ENCODE results near the gene AVPR1A. TPM values are rescaled to one million over a fixed set of nuclear protein-coding genes. Genes with fewer than 3 reads are reported as not detected.
A peak's percentile ranks its signal among the peaks of the same experiment; 100 is the strongest.
"Not testable (repeated sequence)": the region's sequence is repeated elsewhere in the genome, so short reads cannot be mapped to it uniquely, and the experiment has no call there.

Gene AVPR1A
- not detected in 2 replicates for total RNA-seq (2014; rRNA removed; shearing (Covaris generic); ENCODE audit: low replicate concordance)

GRCh38 chr12:63150713-63151622, at the start of gene AVPR1A:
Gene AVPR1A, minus strand, starts transcription at chr12:63151201. Its CDS starts 365 bp downstream, at chr12:63150836.
- DNase-seq (ENCODE audit: low read depth), result no peak
- in situ Hi-C loops (cut with HindIII; ENCODE audit: low pct_unique_long_range_greater_than_20kb, low sequenced_read_pairs), result no loop called here

- no peak for DNase-seq (ENCODE audit: low read depth)
- in situ Hi-C loops (cut with HindIII; ENCODE audit: low pct_unique_long_range_greater_than_20kb, low sequenced_read_pairs), result no loop called here
Measured at GRCh38 chr12:63196168-63196567, 45.2 kb upstream of the AVPR1A start.

- no peak for DNase-seq (ENCODE audit: low read depth)
- in situ Hi-C loops (cut with HindIII; ENCODE audit: low pct_unique_long_range_greater_than_20kb, low sequenced_read_pairs), result no loop called here
Measured at GRCh38 chr12:63179224-63179623, 28.2 kb upstream of the AVPR1A start.

GRCh38 chr12:63170321-63170720, 19.3 kb upstream of the AVPR1A start:
- in situ Hi-C loops (cut with HindIII; ENCODE audit: low pct_unique_long_range_greater_than_20kb, low sequenced_read_pairs), result no loop called here
- DNase-seq (ENCODE audit: low read depth), result no peak

GRCh38 chr12:63167741-63168140, 16.7 kb upstream of the AVPR1A start:
- in situ Hi-C loops (cut with HindIII; ENCODE audit: low pct_unique_long_range_greater_than_20kb, low sequenced_read_pairs); DNase-seq (ENCODE audit: low read depth): not testable (repeated sequence)

- DNase-seq (ENCODE audit: low read depth), result peak; percentile 38
- in situ Hi-C loops (cut with HindIII; ENCODE audit: low pct_unique_long_range_greater_than_20kb, low sequenced_read_pairs), result no loop called here
Measured at GRCh38 chr12:63164911-63165310, 13.9 kb upstream of the AVPR1A start.

GRCh38 chr12:63163541-63163940, 12.5 kb upstream of the AVPR1A start:
- no peak for DNase-seq (ENCODE audit: low read depth)
- in situ Hi-C loops (cut with HindIII; ENCODE audit: low pct_unique_long_range_greater_than_20kb, low sequenced_read_pairs), result no loop called here

GRCh38 chr12:63155375-63155774, 4.4 kb upstream of the AVPR1A start:
- in situ Hi-C loops (cut with HindIII; ENCODE audit: low pct_unique_long_range_greater_than_20kb, low sequenced_read_pairs), result no loop called here
- DNase-seq (ENCODE audit: low read depth), result no peak

GRCh38 chr12:63154560-63154959, 3.6 kb upstream of the AVPR1A start:
- in situ Hi-C loops (cut with HindIII; ENCODE audit: low pct_unique_long_range_greater_than_20kb, low sequenced_read_pairs), result no loop called here
- DNase-seq (ENCODE audit: low read depth), result no peak

- in situ Hi-C loops (cut with HindIII; ENCODE audit: low pct_unique_long_range_greater_than_20kb, low sequenced_read_pairs), result no loop called here
- DNase-seq (ENCODE audit: low read depth), result no peak
Measured at GRCh38 chr12:63152321-63152700, 1.3 kb upstream of the AVPR1A start.

GRCh38 chr12:63151623-63152320, 771 bp upstream of the AVPR1A start:
- in situ Hi-C loops (cut with HindIII; ENCODE audit: low pct_unique_long_range_greater_than_20kb, low sequenced_read_pairs), result no loop called here

GRCh38 chr12:63149909-63150712, 890 bp downstream of the AVPR1A start:
- in situ Hi-C loops (cut with HindIII; ENCODE audit: low pct_unique_long_range_greater_than_20kb, low sequenced_read_pairs), result no loop called here
- DNase-seq (ENCODE audit: low read depth), result no peak

More at GRCh38 chr12:63151623-63152320, 771 bp upstream of the AVPR1A start:
- peak; percentile 63 for DNase-seq (ENCODE audit: low read depth)

GRCh38 chr12:63144556-63144955, 6.4 kb downstream of the AVPR1A start:
- in situ Hi-C loops (cut with HindIII; ENCODE audit: low pct_unique_long_range_greater_than_20kb, low sequenced_read_pairs), result no loop called here
- DNase-seq (ENCODE audit: low read depth), result no peak

- in situ Hi-C loops (cut with HindIII; ENCODE audit: low pct_unique_long_range_greater_than_20kb, low sequenced_read_pairs), result no loop called here
- DNase-seq (ENCODE audit: low read depth), result no peak
Measured at GRCh38 chr12:63138488-63138887, 12.5 kb downstream of the AVPR1A start.

- in situ Hi-C loops (cut with HindIII; ENCODE audit: low pct_unique_long_range_greater_than_20kb, low sequenced_read_pairs), result no loop called here
- DNase-seq (ENCODE audit: low read depth), result no peak
Measured at GRCh38 chr12:63133981-63134380, 17.0 kb downstream of the AVPR1A start.

GRCh38 chr12:63132201-63132600, 18.8 kb downstream of the AVPR1A start:
- in situ Hi-C loops (cut with HindIII; ENCODE audit: low pct_unique_long_range_greater_than_20kb, low sequenced_read_pairs), result no loop called here
- DNase-seq (ENCODE audit: low read depth), result no peak

GRCh38 chr12:63129927-63130326, 21.1 kb downstream of the AVPR1A start:
- in situ Hi-C loops (cut with HindIII; ENCODE audit: low pct_unique_long_range_greater_than_20kb, low sequenced_read_pairs), result no loop called here
- no peak for DNase-seq (ENCODE audit: low read depth)

- no peak for DNase-seq (ENCODE audit: low read depth)
- in situ Hi-C loops (cut with HindIII; ENCODE audit: low pct_unique_long_range_greater_than_20kb, low sequenced_read_pairs), result no loop called here
Measured at GRCh38 chr12:63124778-63125177, 26.2 kb downstream of the AVPR1A start.

All from Caki2 (cell line).